PC-3 (cell line): ENCODE results near the gene KEAP1. TPM values are rescaled to one million over a fixed set of nuclear protein-coding genes. Genes with fewer than 3 reads are reported as not detected.

Source experiments
- ATAC-seq: fragments of 200-7000 bp; cut with Tn5 transposase; 2 replicates; pipeline ENCODE4 v1.9.1; 2020; ENCODE audit warnings: mild to moderate bottlenecking, moderate library complexity
- BruUV-seq: library from RNA; stranded (reverse); fragments of 400-500 nt; replicated peaks from 2 replicates; lab custom pipeline; 2021; lab: Mats Ljungman, UMichigan
- CTCF ChIA-PET: fragments of 300-600 bp; sonication (Branson Sonifier 250); formaldehyde crosslinking; loops from one replicate; lab custom pipeline; 2022; ENCODE audit warnings: antibody characterized with exemption; lab: Charles Lee
- POLR2A ChIA-PET: fragments of 300-600 bp; sonication (Branson Sonifier 250); formaldehyde crosslinking; loops from one replicate; lab custom pipeline; 2022; ENCODE audit warnings: antibody characterized with exemption; ENCODE audit not compliant: unreplicated experiment; lab: Charles Lee
- DNase-seq: peaks from one replicate; pipeline ENCODE4 v3.0.0-alpha.2; 2015
- H2AFZ ChIP-seq: fragments of 300-600 bp; sonication (generic); 2 replicates; pipeline ENCODE4 v1.6.0; 2016; ENCODE audit warnings: antibody characterized with exemption, low read length
- H3F3A ChIP-seq: fragments of 300-600 bp; sonication (generic); one replicate; pipeline ENCODE4 v1.6.0; 2017; ENCODE audit warnings: antibody characterized with exemption, low read length, control low read depth, mild to moderate bottlenecking; ENCODE audit not compliant: unreplicated experiment
- H3K27ac ChIP-seq: fragments of 300-600 bp; sonication (generic); 2 replicates; pipeline ENCODE4 v1.5.1; 2016; ENCODE audit warnings: mild to moderate bottlenecking, low read length
- H3K27me3 ChIP-seq: fragments of 300-600 bp; sonication (generic); 2 replicates; pipeline ENCODE4 v1.6.1; 2016; ENCODE audit warnings: low read length, mixed read lengths
- H3K36me3 ChIP-seq: fragments of 300-600 bp; sonication (generic); 2 replicates; pipeline ENCODE4 v1.6.1; 2016; ENCODE audit warnings: low read depth, mixed run types, low read length, mixed read lengths
- H3K4me1 ChIP-seq: fragments of 300-600 bp; sonication (generic); 2 replicates; pipeline ENCODE4 v1.5.1; 2016; ENCODE audit warnings: low read length; ENCODE audit not compliant: insufficient read depth
- H3K4me2 ChIP-seq: fragments of 300-600 bp; sonication (generic); 2 replicates; pipeline ENCODE4 v1.6.0; 2016; ENCODE audit warnings: low read length
- H3K4me3 ChIP-seq: fragments of 300-600 bp; sonication (generic); 2 replicates; pipeline ENCODE4 v1.5.1; 2016; ENCODE audit warnings: mild to moderate bottlenecking, low read length, mixed read lengths
- H3K79me2 ChIP-seq: fragments of 300-600 bp; sonication (generic); 2 replicates; pipeline ENCODE4 v1.6.1; 2017; ENCODE audit warnings: low read length, mixed read lengths
- H3K9ac ChIP-seq: fragments of 300-600 bp; sonication (generic); 2 replicates; pipeline ENCODE4 v1.6.0; 2016; ENCODE audit warnings: mild to moderate bottlenecking, low read length
- H3K9me2 ChIP-seq: fragments of 300-600 bp; sonication (generic); replicated peaks from 2 replicates; pipeline ENCODE4 v1.6.1; 2016; ENCODE audit warnings: mixed run types, low read length, mixed read lengths
- H3K9me3 ChIP-seq: fragments of 300-600 bp; sonication (generic); 2 replicates; pipeline ENCODE4 v1.6.1; 2016; ENCODE audit warnings: low read length, mixed read lengths
- H4K20me1 ChIP-seq: fragments of 300-600 bp; sonication (generic); 2 replicates; pipeline ENCODE4 v1.6.1; 2016; ENCODE audit warnings: low read length, mixed read lengths
- EZH2 ChIP-seq: fragments of 300-600 bp; sonication (generic); IDR thresholded peaks from one replicate; pipeline ENCODE4 v1.6.1; 2017; ENCODE audit warnings: antibody characterized with exemption, mild to moderate bottlenecking, low read length; ENCODE audit not compliant: unreplicated experiment
- EZH2phosphoT487 ChIP-seq: fragments of 300-600 bp; sonication (generic); IDR thresholded peaks from 2 replicates; pipeline ENCODE4 v1.6.1; 2018; ENCODE audit warnings: mild to moderate bottlenecking, antibody characterized with exemption, low read length, borderline replicate concordance
- intact Hi-C: fragments of 100-400 bp; cut with micrococcal nuclease; formaldehyde crosslinking; loops from 2 replicates; pipeline ENCODE4 v1.9.0; 2023
- microRNA-seq: library from miRNA; unstranded; fragments of <30 nt; microRNA quantifications from one replicate; pipeline ENCODE4 v1.1.0, GENCODE V29; 2020; ENCODE audit not compliant: unreplicated experiment
- total RNA-seq: library from RNA; depleted of rRNA; stranded (reverse); fragments of >200 nt; gene quantifications from 2 replicates; pipeline ENCODE4 v1.2.3, GENCODE V29; 2014; rRNA removed
- TF ChIP-seq, protein P1 (sequence below): fragments of 300-600 bp; sonication (generic); conservative IDR thresholded peaks from 2 replicates; pipeline ENCODE4 v1.5.1; 2017; ENCODE audit warnings: antibody characterized with exemption, low read depth, mild to moderate bottlenecking, low read length

KEAP1 gene
- total RNA-seq, 1 experiment from 2014 or later = 151 TPM

DNA sequence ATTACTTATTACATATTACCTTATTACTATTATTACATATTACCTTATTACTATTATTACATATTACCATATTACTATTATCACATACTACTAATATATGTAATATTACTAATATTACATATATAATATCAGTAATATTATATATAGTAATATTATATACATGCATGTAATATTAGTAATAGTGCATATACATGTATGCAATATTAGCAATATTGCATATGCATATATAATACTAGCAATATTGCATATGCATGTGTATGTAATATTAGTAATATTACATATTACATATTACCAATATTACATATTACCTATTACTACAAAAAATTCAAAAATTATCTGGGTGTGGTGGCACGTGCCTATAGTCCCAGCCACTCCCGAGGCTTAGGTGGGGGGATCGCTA lies 60.5 kb downstream of the KEAP1 start:
- no peak overlapping the region for H3K4me3 ChIP-seq
- ATAC-seq (no peak), DNase-seq (no peak)
- intact Hi-C loops = no loop called here
- ChIA-PET POLR2A (no interaction called here), CTCF (no interaction called here)
- H3K9me2 ChIP-seq = no peaks in the 10 kb centered on the region
- H3K27me3 ChIP-seq = no peaks in the 10 kb centered on the region
- no peak overlapping the region for H3K27ac ChIP-seq
- H3K9me3 ChIP-seq = no peaks in the 10 kb centered on the region
- H4K20me1 ChIP-seq = no peaks in the 10 kb centered on the region
- no peaks in the 10 kb centered on the region for H3F3A ChIP-seq
- no peak overlapping the region for H2AFZ ChIP-seq
- no peak overlapping the region for H3K4me2 ChIP-seq
- H3K9ac ChIP-seq = no peak overlapping the region
- no TSS peak for BruUV-seq
- H3K36me3 ChIP-seq = no peaks in the 10 kb centered on the region
- no peaks in the 10 kb centered on the region for H3K4me1 ChIP-seq
- no peaks in the 10 kb centered on the region for H3K79me2 ChIP-seq
- no peak for TF ChIP-seq EZH2phosphoT487
- TF ChIP-seq EZH2 = no peak
- TF ChIP-seq, protein P1, sequence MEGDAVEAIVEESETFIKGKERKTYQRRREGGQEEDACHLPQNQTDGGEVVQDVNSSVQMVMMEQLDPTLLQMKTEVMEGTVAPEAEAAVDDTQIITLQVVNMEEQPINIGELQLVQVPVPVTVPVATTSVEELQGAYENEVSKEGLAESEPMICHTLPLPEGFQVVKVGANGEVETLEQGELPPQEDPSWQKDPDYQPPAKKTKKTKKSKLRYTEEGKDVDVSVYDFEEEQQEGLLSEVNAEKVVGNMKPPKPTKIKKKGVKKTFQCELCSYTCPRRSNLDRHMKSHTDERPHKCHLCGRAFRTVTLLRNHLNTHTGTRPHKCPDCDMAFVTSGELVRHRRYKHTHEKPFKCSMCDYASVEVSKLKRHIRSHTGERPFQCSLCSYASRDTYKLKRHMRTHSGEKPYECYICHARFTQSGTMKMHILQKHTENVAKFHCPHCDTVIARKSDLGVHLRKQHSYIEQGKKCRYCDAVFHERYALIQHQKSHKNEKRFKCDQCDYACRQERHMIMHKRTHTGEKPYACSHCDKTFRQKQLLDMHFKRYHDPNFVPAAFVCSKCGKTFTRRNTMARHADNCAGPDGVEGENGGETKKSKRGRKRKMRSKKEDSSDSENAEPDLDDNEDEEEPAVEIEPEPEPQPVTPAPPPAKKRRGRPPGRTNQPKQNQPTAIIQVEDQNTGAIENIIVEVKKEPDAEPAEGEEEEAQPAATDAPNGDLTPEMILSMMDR = no peak

DNA sequence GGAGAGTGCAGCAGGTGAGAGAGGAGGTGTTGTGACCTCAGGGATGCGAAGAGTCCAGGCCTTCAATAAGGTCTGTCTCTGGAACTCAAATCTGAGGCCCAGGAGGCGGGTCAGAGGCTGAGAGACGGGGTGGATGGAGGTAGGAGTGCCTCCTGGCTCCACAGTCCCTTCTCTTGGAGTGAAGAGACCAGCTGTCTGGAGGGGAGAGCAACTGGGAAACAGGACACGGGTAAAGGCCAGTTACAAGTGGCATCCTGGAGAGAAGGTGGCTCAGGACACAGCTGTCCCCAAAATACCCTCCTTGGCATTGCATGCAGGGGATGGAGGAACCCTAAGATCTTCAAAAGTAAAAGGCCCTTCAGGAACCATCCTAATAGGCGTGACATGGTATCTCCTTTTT lies 63.6 kb downstream of the KEAP1 start:
- Histone ChIP-seq H3K9me2 (no peaks in the 10 kb centered on the region), H3K27ac (no peak overlapping the region), H4K20me1 (no peaks in the 10 kb centered on the region), H3K4me2 (no peak overlapping the region), H3K4me1 (no peaks in the 10 kb centered on the region), H3F3A (no peaks in the 10 kb centered on the region), H3K79me2 (no peaks in the 10 kb centered on the region), H3K27me3 (no peaks in the 10 kb centered on the region), H3K4me3 (no peak overlapping the region), H2AFZ (no peak overlapping the region), H3K9me3 (no peaks in the 10 kb centered on the region), H3K9ac (no peak overlapping the region), H3K36me3 (no peaks in the 10 kb centered on the region)
- POLR2A ChIA-PET = no interaction called here
- DNase-seq = no peak
- intact Hi-C loops = no loop called here
- BruUV-seq = no TSS peak
- CTCF ChIA-PET = no interaction called here
- TF ChIP-seq, protein P1 = no peak
- TF ChIP-seq EZH2phosphoT487 (no peak), EZH2 (no peak)
- no peak for ATAC-seq

Small RNA genes within 50 kb of the gene (microRNA-seq; reads per million reads assigned to microRNA genes)
- not detected for gene MIR1238

Other genes starting within 250 kb of the KEAP1 start
- gene ICAM1, start 232.2 kb downstream of the KEAP1 start, total RNA-seq = 9.4 and 15.3 TPM in 2 replicates
- gene ICAM4, start 216.4 kb downstream of the KEAP1 start, total RNA-seq = not detected in 2 replicates
- 1.8 and 2.0 TPM in 2 replicates for gene ICAM5, start 213.4 kb downstream of the KEAP1 start, total RNA-seq
- 1.4 and 1.8 TPM in 2 replicates for gene ZGLP1, start 193.5 kb downstream of the KEAP1 start, total RNA-seq
- 79.5 and 98.4 TPM in 2 replicates for gene FDX2, start 187.3 kb downstream of the KEAP1 start, total RNA-seq
- gene RAVER1, start 169.8 kb downstream of the KEAP1 start, total RNA-seq = 62.4 and 81.8 TPM in 2 replicates
- gene ICAM3, start 163.7 kb downstream of the KEAP1 start, total RNA-seq = 37.7 and 46.9 TPM in 2 replicates
- gene TYK2, start 122.8 kb downstream of the KEAP1 start, total RNA-seq = 177 and 201 TPM in 2 replicates
- 560 and 709 TPM in 2 replicates for gene CDC37, start 99.8 kb downstream of the KEAP1 start, total RNA-seq
- gene PDE4A, start 82.8 kb downstream of the KEAP1 start, total RNA-seq = 2.8 and 3.1 TPM in 2 replicates
- gene S1PR5, start 14.1 kb upstream of the KEAP1 start, total RNA-seq = 2.4 and 4.1 TPM in 2 replicates
- gene ATG4D, start 40.5 kb upstream of the KEAP1 start, total RNA-seq = 53.2 and 65.9 TPM in 2 replicates
- 52.9 and 72.6 TPM in 2 replicates for gene KRI1, start 62.7 kb upstream of the KEAP1 start, total RNA-seq
- 17.1 and 22.5 TPM in 2 replicates for gene CDKN2D, start 65.6 kb upstream of the KEAP1 start, total RNA-seq
- gene AP1M2, start 84.0 kb upstream of the KEAP1 start, total RNA-seq = 43.9 and 50.0 TPM in 2 replicates
- gene SLC44A2, start 122.2 kb upstream of the KEAP1 start, total RNA-seq = 63.9 and 87.3 TPM in 2 replicates
- 322 and 441 TPM in 2 replicates for gene ILF3, start 151.0 kb upstream of the KEAP1 start, total RNA-seq
- gene QTRT1, start 198.1 kb upstream of the KEAP1 start, total RNA-seq = 72.7 and 79.7 TPM in 2 replicates
- 150 and 211 TPM in 2 replicates for gene DNM2, start 214.7 kb upstream of the KEAP1 start, total RNA-seq